Spleen (tissue), 11 donors: ENCODE data around the gene ZC3H15. TPM values are rescaled to one million over a fixed set of nuclear protein-coding genes. Genes with fewer than 3 reads are reported as not detected.

Experiments used
- DNase-seq: peaks from one replicate; pipeline ENCODE4 v3.0.0-alpha.2; 2020
- H3K27ac ChIP-seq, 8 donors: fragments of 200-600 bp; sonication (generic) in 7 of 8; 1 replicate in 4 of 8; 2 replicates in 4 of 8; pipeline versions ENCODE4 v1.5.0 to v1.8.0; 2016 to 2021; ENCODE audit warnings: inconsistent platforms in 4 of 8, mild to moderate bottlenecking in 4 of 8, moderate library complexity in 1 of 8
- H3K27me3 ChIP-seq, 7 donors: fragments of 200-600 bp; sonication (generic) in 6 of 7; replicated peaks in 1 of 7; 1 replicate in 4 of 7; 2 replicates in 3 of 7; pipeline versions ENCODE4 v1.5.0 to v1.8.0; 2016 to 2021; ENCODE audit warnings: inconsistent platforms in 3 of 7, mild to moderate bottlenecking in 1 of 7
- H3K36me3 ChIP-seq, 6 donors: fragments of 200-600 bp; sonication (generic) in 5 of 6; 1 replicate in 4 of 6; 2 replicates in 2 of 6; pipeline versions ENCODE4 v1.5.0 to v1.8.0; 2016 to 2021; ENCODE audit warnings: inconsistent platforms in 2 of 6
- H3K4me1 ChIP-seq, 6 donors: fragments of 200-600 bp; sonication (generic) in 5 of 6; 1 replicate in 3 of 6; 2 replicates in 3 of 6; pipeline versions ENCODE4 v1.5.0 to v1.8.0; 2016 to 2021; ENCODE audit warnings: inconsistent platforms in 3 of 6
- H3K4me3 ChIP-seq, 8 donors: fragments of 200-600 bp; sonication (generic) in 7 of 8; 1 replicate in 4 of 8; 2 replicates in 4 of 8; pipeline versions ENCODE4 v1.5.0 to v1.8.0; 2016 to 2021; ENCODE audit warnings: inconsistent platforms in 4 of 8, mild to moderate bottlenecking in 4 of 8, moderate library complexity in 2 of 8
- H3K9me3 ChIP-seq, 8 donors: fragments of 200-600 bp; sonication (generic) in 7 of 8; 1 replicate in 4 of 8; 2 replicates in 4 of 8; pipeline versions ENCODE4 v1.5.0 to v1.8.0; 2016 to 2021; ENCODE audit warnings: inconsistent platforms in 4 of 8
- CTCF ChIP-seq, 11 experiments: fragments of 200-600 bp in 7 of 11; fragments of 450-650 bp in 4 of 11; sonication (generic) in 4 of 11; IDR thresholded peaks in 8 of 11; conservative IDR thresholded peaks in 3 of 11; 1 replicate in 7 of 11; 2 replicates in 4 of 11; pipeline versions ENCODE4 v1.4.0 to v1.8.0; 2016 to 2021; ENCODE audit warnings: antibody characterized with exemption in 11 of 11, inconsistent platforms in 4 of 11, mild to moderate bottlenecking in 1 of 11
- POLR2A ChIP-seq, 3 donors: fragments of 450-650 bp; IDR thresholded peaks; one replicate each; pipeline ENCODE4 v1.5.1; 2017; ENCODE audit warnings: antibody characterized with exemption in 3 of 3, mild to moderate bottlenecking in 1 of 3
- POLR2AphosphoS5 ChIP-seq, 3 donors: sonication (generic); formaldehyde crosslinking; IDR thresholded peaks; one replicate each; pipeline ENCODE4 v1.5.1; 2017; ENCODE audit warnings: antibody characterized with exemption in 3 of 3
- WGBS, 5 donors: extraction: QIAGEN DNeasy Blood & Tissue Kit in 3 of 5; methylation state at CpG; one replicate each; pipeline versions ENCODE4 v1.1.5 to v1.1.7; 2013 to 2018; 5-methylcytosine and 5-hydroxymethylcytosine counted together
- intact Hi-C: fragments of 100-400 bp; cut with DNase I; formaldehyde crosslinking; loops from one replicate; pipeline ENCODE4 v1.15.0; 2023; ENCODE audit warnings: low total_unique reads
- polyA plus RNA-seq, 3 donors: library from polyadenylated mRNA; stranded (reverse); fragments of 200-250 nt; gene quantifications; one replicate each; pipeline ENCODE4 v1.2.1, GENCODE V29; 2013
- total RNA-seq, 7 donors: library from RNA; depleted of rRNA in 3 of 7; stranded (reverse); fragments of >200 nt in 3 of 7; fragmentation: NEBNext Ultra II Directional in 4 of 7; extraction: Animal tissue kit (Norgen Biotek cat#: 25700) in 4 of 7; gene quantifications; one replicate each; pipeline versions ENCODE4 v1.1.0 to v1.2.1, GENCODE V29; 2016 to 2021
- donor health status: healthy with polysubstance abuse.
- donor health status: DM: no; HTN: no; CAD: no; lungs with moderate emphysema.
- donor health status: DM: no; HTN: no; CAD: no.
- donor health status: Bipolar disorder and iron deficiency.
- donor health status: healthy.
- donor health status: DM: no; HTN: no; CAD: no.
- donor health status: DM: yes; HTN: yes; CAD: no.

The ZC3H15 gene
- total and polyA plus RNA-seq, 10 donors = 38.2 to 62.6 (median 51.3) TPM

- no peak for DNase-seq
- intact Hi-C loops = no loop called here
- no peak overlapping the region for H3K4me3 ChIP-seq
- H3K27ac ChIP-seq = no peak overlapping the region
- H3K9me3 ChIP-seq = no peaks in the 10 kb centered on the region
- no peak for TF ChIP-seq CTCF (IDR thresholded peaks at IDR 0.05 in 8 of 11, conservative IDR thresholded peaks at IDR 0.05 in 3 of 11)
- no peak for TF ChIP-seq POLR2A (IDR thresholded peaks at IDR 0.05)
- TF ChIP-seq POLR2AphosphoS5 (IDR thresholded peaks at IDR 0.05) = no peak
- no peaks in the 10 kb centered on the region for H3K36me3 ChIP-seq
- no peaks in the 10 kb centered on the region for H3K27me3 ChIP-seq
- no peaks in the 10 kb centered on the region for H3K4me1 ChIP-seq
- 80 to 85% (median 81%) methylated on average over 8 of the region's 8 CpGs for WGBS, 5 donors
Measured at GRCh38 chr2:186554850-186555671, 69.0 kb downstream of the ZC3H15 start.

- Histone ChIP-seq H3K36me3 (no peaks in the 10 kb centered on the region), H3K27ac (no peak overlapping the region), H3K4me1 (no peaks in the 10 kb centered on the region), H3K27me3 (no peaks in the 10 kb centered on the region), H3K4me3 (no peak overlapping the region), H3K9me3 (no peaks in the 10 kb centered on the region)
- TF ChIP-seq POLR2AphosphoS5 (IDR thresholded peaks at IDR 0.05) (no peak), CTCF (IDR thresholded peaks at IDR 0.05 in 8 of 11, conservative IDR thresholded peaks at IDR 0.05 in 3 of 11) (no peak), POLR2A (IDR thresholded peaks at IDR 0.05) (no peak)
- 73 to 89% (median 85%) methylated on average over 2 of the region's 2 CpGs for WGBS, 5 donors
- intact Hi-C loops = no loop called here
- no peak for DNase-seq
Measured at GRCh38 chr2:186558512-186559276, 72.6 kb downstream of the ZC3H15 start.

Other genes starting within 250 kb of the ZC3H15 start
- 10 to 100 TPM; 51.1 to 85.4 (median 65.5) TPM for gene ITGAV, start 103.8 kb downstream of the ZC3H15 start, total RNA-seq
- gene ITGAV, start 103.8 kb downstream of the ZC3H15 start, polyA plus RNA-seq = 10 to 100 TPM in 1 of 3 donors, 1 to 10 TPM in 2; 5.6 to 10.3 (median 9.5) TPM
- 1 to 10 TPM; 3.2 to 6.4 (median 5.0) TPM for gene FAM171B, start 207.8 kb downstream of the ZC3H15 start, total RNA-seq
- gene FAM171B, start 207.8 kb downstream of the ZC3H15 start, polyA plus RNA-seq = under 1 TPM; 0.33 to 0.51 (median 0.35) TPM